ENCODE data around the gene AP2S1.

GRCh38 chr19:46788262-46788967 is 62.2 kb downstream of the AP2S1 start, which contains the start of gene SLC1A5:
- TF ChIP-seq YY1 (IDR thresholded peaks at IDR 0.05; ENCODE audit: insufficient read depth, insufficient read length) (no peak), ZNF274 (IDR thresholded peaks at IDR 0.05; ENCODE audit: low read depth, low read length) (no peak)
